ENCODE measurements around the gene MYO1F.

DNA sequence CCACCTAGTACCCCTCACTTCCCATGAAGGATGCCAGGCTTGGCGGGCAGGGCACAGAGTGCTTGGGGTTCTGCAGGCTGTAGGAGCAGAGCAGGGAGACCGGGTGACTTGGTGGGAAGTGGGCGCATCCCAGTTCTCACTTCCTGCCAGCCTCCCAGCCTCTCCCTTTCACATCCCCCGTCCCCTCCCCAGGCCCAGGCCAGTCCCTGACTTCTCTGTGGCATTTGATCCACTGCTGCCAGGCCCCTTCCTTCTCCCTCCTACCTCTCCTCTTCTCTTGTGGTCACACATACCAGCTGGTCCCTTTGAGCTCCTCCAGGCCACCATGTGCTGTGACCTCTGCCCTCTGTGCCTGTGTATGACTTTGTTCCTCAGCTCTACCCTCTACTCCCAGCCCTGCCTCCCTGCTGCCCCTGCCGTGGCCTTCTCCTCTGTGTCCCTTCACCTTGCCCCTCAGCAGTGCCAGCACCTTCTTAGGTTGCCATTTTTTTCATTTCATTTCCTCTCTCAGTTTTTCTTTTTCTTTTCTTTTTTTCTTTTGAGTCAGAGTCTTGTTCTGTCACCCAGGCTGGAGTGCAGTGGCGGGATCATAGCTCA is 19.5 kb downstream of the MYO1F start:
- TF ChIP-seq, protein P1, sequence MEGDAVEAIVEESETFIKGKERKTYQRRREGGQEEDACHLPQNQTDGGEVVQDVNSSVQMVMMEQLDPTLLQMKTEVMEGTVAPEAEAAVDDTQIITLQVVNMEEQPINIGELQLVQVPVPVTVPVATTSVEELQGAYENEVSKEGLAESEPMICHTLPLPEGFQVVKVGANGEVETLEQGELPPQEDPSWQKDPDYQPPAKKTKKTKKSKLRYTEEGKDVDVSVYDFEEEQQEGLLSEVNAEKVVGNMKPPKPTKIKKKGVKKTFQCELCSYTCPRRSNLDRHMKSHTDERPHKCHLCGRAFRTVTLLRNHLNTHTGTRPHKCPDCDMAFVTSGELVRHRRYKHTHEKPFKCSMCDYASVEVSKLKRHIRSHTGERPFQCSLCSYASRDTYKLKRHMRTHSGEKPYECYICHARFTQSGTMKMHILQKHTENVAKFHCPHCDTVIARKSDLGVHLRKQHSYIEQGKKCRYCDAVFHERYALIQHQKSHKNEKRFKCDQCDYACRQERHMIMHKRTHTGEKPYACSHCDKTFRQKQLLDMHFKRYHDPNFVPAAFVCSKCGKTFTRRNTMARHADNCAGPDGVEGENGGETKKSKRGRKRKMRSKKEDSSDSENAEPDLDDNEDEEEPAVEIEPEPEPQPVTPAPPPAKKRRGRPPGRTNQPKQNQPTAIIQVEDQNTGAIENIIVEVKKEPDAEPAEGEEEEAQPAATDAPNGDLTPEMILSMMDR (IDR thresholded peaks at IDR 0.05; ENCODE audit: low read length), result no peak
- no peak for TF ChIP-seq EZH2 (IDR thresholded peaks at IDR 0.05; ENCODE audit: borderline replicate concordance, low read length)

Measured in OCI-LY1 (cell line).